Pancreas (tissue), 10 donors: ENCODE measurements around the gene HIC2. TPM values are rescaled to one million over a fixed set of nuclear protein-coding genes. Genes with fewer than 3 reads are reported as not detected.
"Not testable (repeated sequence)": the region's sequence is repeated elsewhere in the genome, so short reads cannot be mapped to it uniquely, and the experiment has no call there.

Source experiments
- ATAC-seq, 4 donors: fragments of 200-7000 bp; cut with Tn5 transposase; one replicate each; pipeline versions ENCODE4 v1.8.0 to v1.9.1; 2020; ENCODE audit warnings: mild to moderate bottlenecking in 4 of 4, moderate library complexity in 4 of 4
- DNase-seq, 6 donors: peaks; one replicate each; pipeline ENCODE4 v3.0.0-alpha.2; 2020
- FAIRE-seq: peaks from 2 replicates; lab custom pipeline; 2012; peaks lifted over from hg19 to GRCh38; lab: Jason Lieb, UNC
- H3K27ac ChIP-seq, 4 donors: fragments of 200-600 bp; sonication (generic); 1 replicate in 3 of 4; 2 replicates in 1 of 4; pipeline versions ENCODE4 v1.5.0 to v1.8.0; 2020
- H3K27me3 ChIP-seq, 4 donors: fragments of 200-600 bp; one replicate each; pipeline ENCODE4 v1.8.0; 2021
- H3K36me3 ChIP-seq, 3 donors: fragments of 200-600 bp; sonication (generic) in 1 of 3; one replicate each; pipeline versions ENCODE4 v1.5.0 to v1.8.0; 2020 to 2021
- H3K4me1 ChIP-seq, 3 donors: fragments of 200-600 bp; one replicate each; pipeline ENCODE4 v1.8.0; 2021
- H3K4me3 ChIP-seq, 4 donors: fragments of 200-600 bp; sonication (generic) in 2 of 4; one replicate each; pipeline versions ENCODE4 v1.5.0 to v1.8.0; 2020 to 2021
- H3K9me3 ChIP-seq, 4 donors: fragments of 200-600 bp; one replicate each; pipeline ENCODE4 v1.8.0; 2021
- WGBS, 2 donors: extraction: QIAGEN DNeasy Blood & Tissue Kit; methylation state at CpG; one replicate each; pipeline ENCODE4 v1.1.7; 2013; 5-methylcytosine and 5-hydroxymethylcytosine counted together
- intact Hi-C, 3 donors: fragments of 100-400 bp; cut with DNase I; formaldehyde crosslinking; loops; one replicate each; pipeline versions ENCODE4 v1.11.1 to v1.14.2; 2022
- polyA plus RNA-seq, 2 donors: library from polyadenylated mRNA; stranded (reverse); fragments of 200-250 nt; gene quantifications; one replicate each; pipeline ENCODE4 v1.2.3, GENCODE V29; 2013
- total RNA-seq, 6 donors: library from RNA; stranded (reverse); fragmentation: NEBNext Ultra II Directional in 4 of 6; extraction: Animal tissue kit (Norgen Biotek cat#: 25700) in 4 of 6; gene quantifications; one replicate each; pipeline versions ENCODE4 v1.2.1 to v1.2.4, GENCODE V29; 2021 to 2023
- TF ChIP-seq, protein P1 (sequence below), 4 donors: fragments of 200-600 bp; sonication (generic) in 3 of 4; IDR thresholded peaks; one replicate each; pipeline versions ENCODE4 v1.5.0 to v1.8.0; 2021; ENCODE audit warnings: antibody characterized with exemption in 4 of 4
- donor health status: healthy with polysubstance abuse.
- donor health status: DM: no; HTN: no; CAD: no; lungs with moderate emphysema.
- donor health status: DM: no; HTN: no; CAD: no.
- donor health status: control.
- donor health status: control.
- donor health status: Bipolar disorder and iron deficiency.
- donor health status: DM: yes; HTN: yes; CAD: no.
- donor health status: DM: no; HTN: no; CAD: no.
- donor health status: DM: no; HTN: no; CAD: no.
- donor health status: DM: yes; HTN: yes; CAD: no.

HIC2 gene
- total and polyA plus RNA-seq, 8 donors, result 1.5 to 2.7 (median 2.1) TPM

DNA sequence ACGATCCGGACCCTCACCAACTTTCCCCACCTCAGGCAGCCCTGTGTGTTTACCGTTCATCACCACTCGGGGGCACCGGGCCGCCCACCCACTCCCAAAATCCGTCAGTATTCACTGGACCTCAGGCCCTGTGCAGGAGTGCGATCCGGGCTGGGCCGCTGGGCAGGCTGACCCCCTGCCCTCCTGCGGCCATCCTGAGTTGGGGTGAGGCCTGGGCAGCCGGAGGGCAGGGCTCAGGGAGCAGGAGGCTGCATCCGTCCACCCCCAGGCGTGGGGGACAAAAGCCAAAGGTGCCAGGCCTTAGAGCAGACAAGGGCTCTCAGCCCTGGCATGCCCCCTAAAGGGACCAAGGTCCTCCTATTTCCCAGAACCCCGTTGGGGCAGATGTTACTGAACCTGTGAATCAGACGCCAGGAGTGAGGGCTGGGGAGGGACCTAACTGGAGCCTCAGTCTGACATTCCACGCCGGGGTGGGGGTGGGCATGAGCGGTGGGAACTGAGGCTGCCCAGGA is 33.2 kb downstream of the HIC2 start:
- no peaks in the 10 kb centered on the region for H3K27me3 ChIP-seq
- no peaks in the 10 kb centered on the region for H3K4me1 ChIP-seq
- WGBS, 2 donors, result 84% methylated on average over 18 to 19 of the region's 19 CpGs
- ATAC-seq (no peak), FAIRE-seq (no peak), DNase-seq (peak in 5 of 6 donors; percentile 2 to 54 (median 12))
- H3K36me3 ChIP-seq, result peaks cover 0 to 10% (median 7%) of the 10 kb centered on the region in 3 donors
- no peak overlapping the region for H3K4me3 ChIP-seq
- no peaks in the 10 kb centered on the region for H3K9me3 ChIP-seq
- H3K27ac ChIP-seq, result no peak overlapping the region
- TF ChIP-seq, protein P1, sequence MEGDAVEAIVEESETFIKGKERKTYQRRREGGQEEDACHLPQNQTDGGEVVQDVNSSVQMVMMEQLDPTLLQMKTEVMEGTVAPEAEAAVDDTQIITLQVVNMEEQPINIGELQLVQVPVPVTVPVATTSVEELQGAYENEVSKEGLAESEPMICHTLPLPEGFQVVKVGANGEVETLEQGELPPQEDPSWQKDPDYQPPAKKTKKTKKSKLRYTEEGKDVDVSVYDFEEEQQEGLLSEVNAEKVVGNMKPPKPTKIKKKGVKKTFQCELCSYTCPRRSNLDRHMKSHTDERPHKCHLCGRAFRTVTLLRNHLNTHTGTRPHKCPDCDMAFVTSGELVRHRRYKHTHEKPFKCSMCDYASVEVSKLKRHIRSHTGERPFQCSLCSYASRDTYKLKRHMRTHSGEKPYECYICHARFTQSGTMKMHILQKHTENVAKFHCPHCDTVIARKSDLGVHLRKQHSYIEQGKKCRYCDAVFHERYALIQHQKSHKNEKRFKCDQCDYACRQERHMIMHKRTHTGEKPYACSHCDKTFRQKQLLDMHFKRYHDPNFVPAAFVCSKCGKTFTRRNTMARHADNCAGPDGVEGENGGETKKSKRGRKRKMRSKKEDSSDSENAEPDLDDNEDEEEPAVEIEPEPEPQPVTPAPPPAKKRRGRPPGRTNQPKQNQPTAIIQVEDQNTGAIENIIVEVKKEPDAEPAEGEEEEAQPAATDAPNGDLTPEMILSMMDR (IDR thresholded peaks at IDR 0.05), result no peak
- intact Hi-C loops, result no loop called here

DNA sequence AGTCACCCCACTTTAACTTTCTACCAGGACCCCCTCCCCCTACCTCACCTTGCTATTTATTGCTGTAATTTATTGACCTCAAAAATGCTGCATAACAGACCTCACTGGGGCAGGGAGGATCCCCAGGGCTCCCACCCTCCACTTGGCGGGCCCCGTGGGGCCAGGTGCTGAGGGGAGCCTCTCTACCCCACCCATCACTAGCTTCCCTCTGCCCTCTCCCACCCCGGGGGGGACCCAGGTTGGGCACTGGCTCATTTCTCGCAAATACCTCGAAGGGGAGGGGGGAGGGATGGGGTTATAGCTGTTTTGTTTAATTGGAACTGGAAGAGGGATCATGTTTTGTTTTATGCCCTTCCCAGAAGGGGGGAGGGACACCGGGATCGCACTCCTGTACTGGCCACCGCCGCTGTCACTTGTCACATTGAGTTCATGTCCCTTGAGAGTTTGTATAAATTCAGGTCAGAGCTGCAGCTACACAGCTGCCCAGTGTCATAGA is 33.7 kb downstream of the HIC2 start:
- no peak overlapping the region for H3K4me3 ChIP-seq
- 67 to 73% methylated on average over 9 of the region's 9 CpGs for WGBS, 2 donors
- H3K9me3 ChIP-seq, result no peaks in the 10 kb centered on the region
- no peak for FAIRE-seq
- intact Hi-C loops, result no loop called here
- DNase-seq, result peak in 3 of 6 donors; percentile 1 to 49 (median 28)
- no peak for ATAC-seq
- no peaks in the 10 kb centered on the region for H3K4me1 ChIP-seq
- no peak overlapping the region for H3K27ac ChIP-seq
- no peaks in the 10 kb centered on the region for H3K27me3 ChIP-seq
- peaks cover 0 to 7% (median 6%) of the 10 kb centered on the region in 3 donors for H3K36me3 ChIP-seq
- TF ChIP-seq, protein P1 (IDR thresholded peaks at IDR 0.05), result no peak

DNA sequence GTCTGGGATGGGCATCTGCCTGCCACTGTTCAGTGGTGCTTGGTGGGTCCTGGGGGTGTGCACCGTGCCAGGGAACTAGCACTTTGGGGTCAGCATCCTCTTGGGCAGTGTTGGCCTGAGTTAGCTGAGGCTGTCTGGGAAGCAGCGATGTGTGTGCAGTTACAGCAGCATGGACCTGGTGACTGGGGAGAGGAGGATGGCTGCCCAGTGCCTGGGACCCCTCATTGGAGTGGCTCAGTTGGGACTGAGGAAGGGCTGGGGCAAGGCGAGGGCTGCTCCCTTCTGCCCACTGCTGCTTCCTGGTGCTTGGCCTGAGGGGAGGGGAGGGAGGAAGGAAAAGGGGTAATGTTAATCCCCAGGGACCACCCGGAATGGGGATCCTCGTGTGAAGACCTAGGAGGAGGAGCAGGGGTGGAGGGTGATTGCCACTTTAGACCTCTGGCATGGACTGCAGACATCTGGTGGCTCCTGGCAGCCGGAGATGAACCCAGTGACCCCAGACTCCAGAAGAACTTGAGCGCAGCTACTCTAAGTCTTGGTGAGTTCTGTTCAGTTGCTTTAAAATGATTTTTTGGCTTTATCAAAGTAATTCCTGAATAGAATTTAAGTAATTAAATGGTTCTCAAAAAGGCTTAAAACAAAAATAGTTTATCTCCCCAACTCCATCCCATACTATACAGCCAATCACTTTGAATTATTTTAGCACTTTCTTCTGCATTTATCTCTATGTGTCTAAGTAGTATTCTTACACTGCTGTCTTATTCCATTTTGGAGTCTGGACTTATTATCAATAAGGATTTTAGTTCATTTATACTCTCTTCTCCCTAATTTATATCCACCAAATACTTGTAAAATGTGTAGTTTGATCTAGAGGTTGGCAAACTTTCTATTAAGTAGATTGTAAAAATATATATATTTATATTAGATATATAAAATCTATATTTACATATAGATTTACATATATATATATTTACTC is 34.7 kb downstream of the HIC2 start:
- H3K27ac ChIP-seq, result no peak overlapping the region
- ATAC-seq, result no peak
- FAIRE-seq, result no peak
- no peaks in the 10 kb centered on the region for H3K27me3 ChIP-seq
- DNase-seq, result peak in 5 of 6 donors; percentile 1 to 41 (median 11)
- H3K9me3 ChIP-seq, result no peaks in the 10 kb centered on the region
- WGBS, 2 donors, result 86 to 87% methylated on average over 7 of the region's 7 CpGs
- no peak overlapping the region for H3K4me3 ChIP-seq
- peaks cover 0 to 2% (median 0%) of the 10 kb centered on the region in 3 donors for H3K4me1 ChIP-seq
- H3K36me3 ChIP-seq, result no peaks in the 10 kb centered on the region
- intact Hi-C loops, result no loop called here
- TF ChIP-seq, protein P1 (IDR thresholded peaks at IDR 0.05), result no peak

DNA sequence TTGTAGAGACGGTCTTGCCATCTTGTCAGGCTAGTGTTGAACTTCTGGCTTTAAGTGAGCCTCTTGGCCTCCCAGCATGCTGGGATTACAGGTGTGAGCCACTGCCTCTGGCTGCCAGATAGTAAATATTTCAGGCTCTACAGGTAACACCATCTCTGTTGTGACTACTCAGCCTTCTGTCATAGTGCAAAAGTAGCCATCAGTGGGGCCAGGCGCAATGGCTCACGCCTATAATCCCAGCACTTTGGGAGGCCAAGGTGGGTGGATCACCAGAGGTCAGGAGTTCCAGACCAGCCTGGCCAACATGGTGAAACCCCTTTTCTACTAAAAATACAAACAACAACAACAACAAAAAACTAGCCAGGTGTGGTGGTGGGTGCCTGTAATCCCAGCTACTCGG is 35.5 kb downstream of the HIC2 start:
- intact Hi-C loops, FAIRE-seq, H3K9me3 ChIP-seq, H3K27me3 ChIP-seq, H3K27ac ChIP-seq, H3K36me3 ChIP-seq, H3K4me1 ChIP-seq, ATAC-seq, H3K4me3 ChIP-seq: not testable (repeated sequence)
- 93 to 97% methylated on average over 4 of the region's 4 CpGs for WGBS, 2 donors
- DNase-seq, result peak in 1 of 6 donors; percentile 19

DNA sequence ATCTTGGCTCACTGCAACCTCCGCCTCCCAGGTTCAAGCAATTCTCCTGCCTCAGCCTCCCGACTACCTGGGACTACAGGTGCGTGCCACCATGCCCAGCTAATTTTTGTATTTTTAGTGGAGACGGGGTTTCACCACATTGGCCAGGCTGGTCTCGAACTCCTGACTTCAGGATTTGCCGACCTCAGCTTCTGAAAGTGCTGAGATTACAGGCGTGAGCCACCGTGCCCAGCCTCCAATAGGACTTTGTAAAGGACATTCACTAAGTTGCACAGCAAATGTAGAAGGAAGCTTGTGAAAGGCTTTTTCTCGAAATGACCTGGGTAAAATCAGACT is 37.8 kb downstream of the HIC2 start:
- H3K27ac ChIP-seq, H3K36me3 ChIP-seq, ATAC-seq, H3K27me3 ChIP-seq, H3K9me3 ChIP-seq, intact Hi-C loops, H3K4me1 ChIP-seq, DNase-seq, H3K4me3 ChIP-seq, FAIRE-seq: not testable (repeated sequence)
- WGBS, 2 donors, result 93 to 97% methylated on average over 9 of the region's 9 CpGs
